KMS-11 (cell line): Measurements from ENCODE around the gene TMEM217.
"Not testable (repeated sequence)": the region's sequence is repeated elsewhere in the genome, so short reads cannot be mapped to it uniquely, and the experiment has no call there.

Experiments used
- H2AFZ ChIP-seq: fragments of 200-600 bp; sonication (generic); 2 replicates; pipeline ENCODE4 v1.6.1; 2016; ENCODE audit warnings: antibody characterized with exemption, mixed run types, low read depth
- H3K27ac ChIP-seq: fragments of 200-600 bp; sonication (generic); 2 replicates; pipeline ENCODE4 v1.6.1; 2016; ENCODE audit warnings: mild to moderate bottlenecking, mixed run types
- H3K27me3 ChIP-seq: fragments of 200-600 bp; sonication (generic); 2 replicates; pipeline ENCODE4 v1.6.1; 2017; ENCODE audit warnings: mild to moderate bottlenecking, low read depth, mixed run types, moderate library complexity; ENCODE audit not compliant: insufficient read depth
- H3K36me3 ChIP-seq: fragments of 200-600 bp; sonication (generic); 2 replicates; pipeline ENCODE4 v1.6.1; 2017; ENCODE audit warnings: mild to moderate bottlenecking, mixed run types; ENCODE audit not compliant: insufficient read depth
- H3K4me1 ChIP-seq: fragments of 200-600 bp; sonication (generic); 2 replicates; pipeline ENCODE4 v1.6.1; 2016; ENCODE audit warnings: mild to moderate bottlenecking, low read depth, mixed run types; ENCODE audit not compliant: poor library complexity, severe bottlenecking
- H3K4me2 ChIP-seq: fragments of 200-600 bp; sonication (generic); 2 replicates; pipeline ENCODE4 v1.7.0; 2016; ENCODE audit warnings: mild to moderate bottlenecking, mixed run types
- H3K4me3 ChIP-seq: fragments of 200-600 bp; sonication (generic); IDR thresholded peaks from 2 replicates; pipeline ENCODE4 v1.6.1; 2017; ENCODE audit warnings: low read depth, low read length, mixed read lengths; ENCODE audit not compliant: insufficient read depth
- H3K79me2 ChIP-seq: fragments of 200-600 bp; sonication (generic); 2 replicates; pipeline ENCODE4 v1.6.1; 2016; ENCODE audit warnings: low read depth, mixed run types; ENCODE audit not compliant: insufficient read depth
- H3K9ac ChIP-seq: fragments of 200-600 bp; sonication (generic); 2 replicates; pipeline ENCODE4 v1.6.1; 2016; ENCODE audit warnings: mild to moderate bottlenecking, mixed run types
- H4K20me1 ChIP-seq: fragments of 200-600 bp; sonication (generic); 2 replicates; pipeline ENCODE4 v1.6.1; 2016; ENCODE audit warnings: mild to moderate bottlenecking, mixed run types; ENCODE audit not compliant: insufficient read depth
- CTCF ChIP-seq: fragments of 200-600 bp; sonication (generic); conservative IDR thresholded peaks from 2 replicates; pipeline ENCODE4 v1.6.1; 2017; ENCODE audit warnings: low read depth, mild to moderate bottlenecking, antibody characterized with exemption, low read length, moderate library complexity, mixed read lengths

The TMEM217 gene

GRCh38 chr6:37202788-37203491, 55.0 kb downstream of the TMEM217 start:
- H3K79me2 ChIP-seq: no peaks in the 10 kb centered on the region
- no peaks in the 10 kb centered on the region for H3K36me3 ChIP-seq
- no peak overlapping the region for H3K4me3 ChIP-seq
- H2AFZ ChIP-seq: no peak overlapping the region
- no peak overlapping the region for H3K27ac ChIP-seq
- no peak for TF ChIP-seq CTCF
- H3K4me1 ChIP-seq: peaks cover 6% of the 10 kb centered on the region
- H3K4me2 ChIP-seq: no peak overlapping the region
- H4K20me1 ChIP-seq: no peaks in the 10 kb centered on the region
- no peak overlapping the region for H3K9ac ChIP-seq
- no peaks in the 10 kb centered on the region for H3K27me3 ChIP-seq

DNA sequence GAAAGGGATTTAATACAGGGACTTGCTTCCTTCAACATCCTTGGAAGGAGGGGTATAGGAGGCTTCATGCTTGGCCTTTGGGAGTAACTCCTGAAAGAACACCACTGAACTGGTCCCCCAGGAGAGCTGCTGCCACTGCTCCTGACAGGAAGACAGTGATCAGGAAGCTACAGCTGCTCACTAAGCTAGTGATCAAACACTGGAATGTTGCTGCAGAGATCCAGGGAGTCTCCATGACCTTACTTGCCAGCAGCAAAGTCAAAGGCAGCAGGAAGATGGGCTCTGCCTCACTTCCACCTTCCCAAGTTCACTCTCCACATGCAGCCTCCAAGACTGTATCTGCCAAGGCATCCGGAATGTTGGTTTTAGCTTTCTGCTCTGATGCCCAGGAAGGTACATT, 56.2 kb downstream of the TMEM217 start:
- Histone ChIP-seq H3K79me2 (no peaks in the 10 kb centered on the region), H3K36me3 (no peaks in the 10 kb centered on the region), H3K4me3 (no peak overlapping the region), H3K4me1 (no peaks in the 10 kb centered on the region), H2AFZ (no peak overlapping the region), H4K20me1 (no peaks in the 10 kb centered on the region), H3K9ac (no peak overlapping the region), H3K27me3 (no peaks in the 10 kb centered on the region), H3K27ac (no peak overlapping the region), H3K4me2 (no peak overlapping the region)
- TF ChIP-seq CTCF: no peak

DNA sequence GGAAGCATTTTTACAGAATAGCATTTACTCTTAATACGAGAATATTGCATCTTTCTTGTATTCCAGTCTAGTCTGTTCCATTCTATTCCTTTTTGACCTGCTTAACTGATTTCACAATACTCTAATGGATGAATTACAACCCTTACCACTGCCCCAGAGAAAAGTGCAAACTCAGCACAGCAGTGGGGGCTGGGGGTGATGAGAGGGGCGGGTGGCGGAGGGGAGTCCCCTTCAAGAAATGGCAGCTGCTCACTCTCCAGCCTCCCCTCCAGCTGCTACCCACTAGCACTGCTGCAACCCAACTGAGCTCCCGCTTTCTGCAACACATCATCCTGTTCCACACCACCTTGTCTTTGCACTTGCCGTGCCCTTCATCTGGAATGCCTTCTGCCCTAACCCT, 57.9 kb downstream of the TMEM217 start:
- Histone ChIP-seq H3K79me2 (no peaks in the 10 kb centered on the region), H3K27ac (no peak overlapping the region), H3K4me1 (no peaks in the 10 kb centered on the region), H3K36me3 (no peaks in the 10 kb centered on the region), H2AFZ (no peak overlapping the region), H3K9ac (no peak overlapping the region), H3K4me2 (no peak overlapping the region), H3K4me3 (no peak overlapping the region), H3K27me3 (no peaks in the 10 kb centered on the region), H4K20me1 (no peaks in the 10 kb centered on the region)
- no peak for TF ChIP-seq CTCF

DNA sequence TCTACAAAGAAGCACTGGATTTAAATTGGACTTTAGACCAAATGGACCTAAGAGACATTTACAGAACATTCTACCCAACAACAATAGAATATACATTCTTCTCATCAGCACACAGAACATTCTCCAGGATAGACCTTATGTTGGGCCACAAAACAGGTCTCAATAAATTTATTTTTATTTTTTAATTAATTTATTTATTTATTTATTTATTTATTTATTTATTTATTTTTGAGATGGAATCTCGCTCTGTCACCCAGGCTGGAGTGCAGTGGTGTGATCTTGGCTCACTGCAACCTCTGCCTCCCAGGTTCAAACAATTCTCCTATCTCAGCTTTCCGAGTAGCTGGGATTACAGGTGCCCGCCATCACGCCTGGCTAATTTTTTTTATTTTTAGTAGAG, 61.5 kb downstream of the TMEM217 start:
- not testable (repeated sequence) for H3K79me2 ChIP-seq, H3K4me2 ChIP-seq, H3K27ac ChIP-seq

GRCh38 chr6:37194886-37195285, 63.1 kb downstream of the TMEM217 start:
- H3K36me3 ChIP-seq: not testable (repeated sequence)

More for the DNA sequence above, 61.5 kb downstream of the TMEM217 start:
- H2AFZ ChIP-seq, H3K9ac ChIP-seq, H3K27me3 ChIP-seq, H3K36me3 ChIP-seq, H4K20me1 ChIP-seq, H3K4me1 ChIP-seq, H3K4me3 ChIP-seq: not testable (repeated sequence)

More at GRCh38 chr6:37194886-37195285, 63.1 kb downstream of the TMEM217 start:
- H4K20me1 ChIP-seq, H3K4me2 ChIP-seq, H3K4me1 ChIP-seq, H3K9ac ChIP-seq, H3K27ac ChIP-seq, H2AFZ ChIP-seq, H3K4me3 ChIP-seq, H3K79me2 ChIP-seq, H3K27me3 ChIP-seq: not testable (repeated sequence)
